RCC 7860 (cell line): ENCODE data around the gene KCTD12.
"Not testable (repeated sequence)": the region's sequence is repeated elsewhere in the genome, so short reads cannot be mapped to it uniquely, and the experiment has no call there.

ENCODE experiments used
- DNase-seq: peaks from one replicate; pipeline ENCODE4 v3.0.0-alpha.2; 2015; ENCODE audit warnings: low spot score
- FAIRE-seq: peaks from 2 replicates; lab custom pipeline; 2012; peaks lifted over from hg19 to GRCh38; lab: Jason Lieb, UNC

Gene KCTD12

GRCh38 chr13:76886292-76887075 is at the start of gene KCTD12:
Gene KCTD12, minus strand, starts transcription at chr13:76886405. Its CDS starts 257 bp downstream, at chr13:76886148.
- DNase-seq: peak; percentile 20
- FAIRE-seq: no peak

GRCh38 chr13:76934671-76935070 is 48.5 kb upstream of the KCTD12 start:
- FAIRE-seq: no peak
- DNase-seq: no peak

GRCh38 chr13:76932076-76932475 is 45.9 kb upstream of the KCTD12 start:
- FAIRE-seq (no peak), DNase-seq (no peak)

GRCh38 chr13:76929851-76930374 is 43.7 kb upstream of the KCTD12 start:
- no peak for FAIRE-seq

GRCh38 chr13:76929320-76929719 is 43.1 kb upstream of the KCTD12 start:
- DNase-seq (no peak), FAIRE-seq (no peak)

More at GRCh38 chr13:76929851-76930374, 43.7 kb upstream of the KCTD12 start:
- no peak for DNase-seq

- DNase-seq (no peak), FAIRE-seq (no peak)
Measured at GRCh38 chr13:76928456-76928855, 42.3 kb upstream of the KCTD12 start.

GRCh38 chr13:76927955-76928354 is 41.8 kb upstream of the KCTD12 start:
- DNase-seq: no peak
- no peak for FAIRE-seq

GRCh38 chr13:76925115-76925514 is 38.9 kb upstream of the KCTD12 start:
- no peak for DNase-seq
- no peak for FAIRE-seq

GRCh38 chr13:76921516-76921915 is 35.3 kb upstream of the KCTD12 start:
- DNase-seq (no peak), FAIRE-seq (no peak)

- FAIRE-seq, DNase-seq: not testable (repeated sequence)
Measured at GRCh38 chr13:76917755-76918481, 31.7 kb upstream of the KCTD12 start.

GRCh38 chr13:76917095-76917494 is 30.9 kb upstream of the KCTD12 start:
- DNase-seq (no peak), FAIRE-seq (no peak)

GRCh38 chr13:76913898-76914297 is 27.7 kb upstream of the KCTD12 start:
- DNase-seq (no peak), FAIRE-seq (no peak)

GRCh38 chr13:76912476-76912875 is 26.3 kb upstream of the KCTD12 start:
- no peak for DNase-seq
- no peak for FAIRE-seq

- DNase-seq: no peak
- FAIRE-seq: no peak
Measured at GRCh38 chr13:76904507-76904906, 18.3 kb upstream of the KCTD12 start.

- DNase-seq (peak; percentile 51), FAIRE-seq (peak; percentile 24)
Measured at GRCh38 chr13:76903544-76904162, 17.4 kb upstream of the KCTD12 start.

GRCh38 chr13:76899066-76899465 is 12.9 kb upstream of the KCTD12 start:
- FAIRE-seq, DNase-seq: not testable (repeated sequence)

GRCh38 chr13:76897171-76897570 is 11.0 kb upstream of the KCTD12 start:
- not testable (repeated sequence) for FAIRE-seq, DNase-seq

GRCh38 chr13:76894401-76895110 is 8.4 kb upstream of the KCTD12 start:
- FAIRE-seq (no peak), DNase-seq (no peak)

- no peak for FAIRE-seq
Measured at GRCh38 chr13:76892488-76892887, 6.3 kb upstream of the KCTD12 start.

GRCh38 chr13:76890021-76890420 is 3.8 kb upstream of the KCTD12 start:
- no peak for FAIRE-seq

More at GRCh38 chr13:76892488-76892887, 6.3 kb upstream of the KCTD12 start:
- DNase-seq: no peak

GRCh38 chr13:76889254-76889653 is 3.0 kb upstream of the KCTD12 start:
- DNase-seq: no peak
- FAIRE-seq: no peak

More at GRCh38 chr13:76890021-76890420, 3.8 kb upstream of the KCTD12 start:
- DNase-seq: no peak
